SK-N-SH treated with all-trans-retinoic acid at 6 μM for 48 hours (cell line): ENCODE measurements around the gene UGGT1.

ENCODE experiments used
- CSDC2 ChIP-seq: fragments of 250-450 bp; sonication (Bioruptor Pico); IDR thresholded peaks from 2 replicates; pipeline ENCODE4 v1.5.0; 2020; ENCODE audit warnings: mild to moderate bottlenecking, moderate library complexity
- GLIS3 ChIP-seq: fragments of 250-450 bp; sonication (Bioruptor Pico); IDR thresholded peaks from 2 replicates; pipeline ENCODE4 v1.5.0; 2020; ENCODE audit warnings: mild to moderate bottlenecking, moderate library complexity
- OSR1 ChIP-seq: fragments of 250-450 bp; sonication (Bioruptor Pico); IDR thresholded peaks from 2 replicates; pipeline ENCODE4 v1.8.0; 2022; ENCODE audit warnings: moderate library complexity, mild to moderate bottlenecking, inconsistent platforms
- PATZ1 ChIP-seq: fragments of 250-450 bp; sonication (Bioruptor Pico); IDR thresholded peaks from 2 replicates; pipeline ENCODE4 v1.8.0; 2020; ENCODE audit warnings: mild to moderate bottlenecking, moderate library complexity, borderline replicate concordance
- TCF4 ChIP-seq: fragments of 250-450 bp; sonication (Bioruptor Pico); IDR thresholded peaks from 2 replicates; pipeline ENCODE4 v1.8.0; 2021; ENCODE audit warnings: mild to moderate bottlenecking, moderate library complexity, borderline replicate concordance
- ZFP30 ChIP-seq: fragments of 450-650 bp; formaldehyde crosslinking; IDR thresholded peaks from 2 replicates; pipeline ENCODE4 v1.5.0; 2022; ENCODE audit warnings: mild to moderate bottlenecking, moderate library complexity
- ZNF8 ChIP-seq: fragments of 450-650 bp; formaldehyde crosslinking; IDR thresholded peaks from 2 replicates; pipeline ENCODE4 v1.5.0; 2020; ENCODE audit warnings: mild to moderate bottlenecking, moderate library complexity

GRCh38 chr2:128158176-128158575 is 67.2 kb downstream of the UGGT1 start:
- TF ChIP-seq TCF4 (CRISPR knock-in tag) (no peak), OSR1 (CRISPR knock-in tag) (no peak), GLIS3 (CRISPR knock-in tag) (no peak), ZNF8 (CRISPR knock-in tag) (no peak), PATZ1 (CRISPR knock-in tag) (no peak), ZFP30 (CRISPR knock-in tag) (no peak), CSDC2 (CRISPR knock-in tag) (no peak)
